Retinal pigment epithelial cell (primary cell): Measurements from ENCODE around the gene THNSL1.

Experiments used
- DNase-seq: peaks from one replicate; pipeline ENCODE4 v3.0.0-alpha.2; 2010; ENCODE audit warnings: low read depth
- H3K4me3 ChIP-seq: 2 replicates; pipeline ENCODE4 v1.5.1; 2011; ENCODE audit warnings: mild to moderate bottlenecking, low read length, control low read depth, moderate library complexity
- CTCF ChIP-seq: conservative IDR thresholded peaks from 2 replicates; pipeline ENCODE4 v1.5.1; 2011; ENCODE audit warnings: low read depth, low read length, control low read depth, inconsistent platforms

Gene THNSL1

GRCh38 chr10:25064401-25064800 lies 48.0 kb downstream of the THNSL1 start:
- no peak for TF ChIP-seq CTCF

DNA sequence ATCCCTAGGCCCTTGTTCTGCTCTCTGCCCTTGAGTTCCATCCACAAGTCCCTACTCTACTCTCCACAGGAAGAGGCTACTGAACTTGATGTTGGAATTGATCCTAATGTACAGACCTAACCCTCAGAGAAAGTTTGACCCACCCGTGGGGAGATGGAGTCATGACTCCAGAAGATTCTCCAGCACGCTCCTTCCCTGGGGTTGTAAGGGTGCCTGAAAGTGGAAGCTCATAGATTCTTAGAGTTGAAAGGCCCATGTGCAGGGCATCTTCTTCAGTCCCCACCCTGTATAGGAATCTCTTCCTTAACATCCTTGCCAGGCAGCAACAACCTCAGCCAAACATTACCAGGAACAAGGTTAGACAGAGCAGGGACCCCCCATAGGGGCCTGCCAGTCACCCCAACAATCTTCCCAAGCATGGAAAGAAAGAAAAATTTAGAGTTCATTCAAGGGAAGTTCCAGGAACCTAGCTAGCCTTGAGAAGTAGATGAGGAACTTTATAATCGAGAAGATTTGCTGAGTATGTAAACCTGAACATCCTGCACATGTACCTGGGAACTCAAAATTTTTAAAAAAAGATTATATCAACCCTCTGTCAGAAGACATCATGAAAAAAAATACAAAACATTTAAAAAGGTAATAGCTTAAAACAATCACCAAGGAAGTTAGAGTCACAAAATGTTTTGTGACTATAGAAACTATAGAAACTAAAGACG lies 49.5 kb downstream of the THNSL1 start:
- no peak for TF ChIP-seq CTCF
- no peak overlapping the region for H3K4me3 ChIP-seq
- DNase-seq = no peak

More at GRCh38 chr10:25064401-25064800, 48.0 kb downstream of the THNSL1 start:
- H3K4me3 ChIP-seq = no peak overlapping the region
- no peak for DNase-seq

DNA sequence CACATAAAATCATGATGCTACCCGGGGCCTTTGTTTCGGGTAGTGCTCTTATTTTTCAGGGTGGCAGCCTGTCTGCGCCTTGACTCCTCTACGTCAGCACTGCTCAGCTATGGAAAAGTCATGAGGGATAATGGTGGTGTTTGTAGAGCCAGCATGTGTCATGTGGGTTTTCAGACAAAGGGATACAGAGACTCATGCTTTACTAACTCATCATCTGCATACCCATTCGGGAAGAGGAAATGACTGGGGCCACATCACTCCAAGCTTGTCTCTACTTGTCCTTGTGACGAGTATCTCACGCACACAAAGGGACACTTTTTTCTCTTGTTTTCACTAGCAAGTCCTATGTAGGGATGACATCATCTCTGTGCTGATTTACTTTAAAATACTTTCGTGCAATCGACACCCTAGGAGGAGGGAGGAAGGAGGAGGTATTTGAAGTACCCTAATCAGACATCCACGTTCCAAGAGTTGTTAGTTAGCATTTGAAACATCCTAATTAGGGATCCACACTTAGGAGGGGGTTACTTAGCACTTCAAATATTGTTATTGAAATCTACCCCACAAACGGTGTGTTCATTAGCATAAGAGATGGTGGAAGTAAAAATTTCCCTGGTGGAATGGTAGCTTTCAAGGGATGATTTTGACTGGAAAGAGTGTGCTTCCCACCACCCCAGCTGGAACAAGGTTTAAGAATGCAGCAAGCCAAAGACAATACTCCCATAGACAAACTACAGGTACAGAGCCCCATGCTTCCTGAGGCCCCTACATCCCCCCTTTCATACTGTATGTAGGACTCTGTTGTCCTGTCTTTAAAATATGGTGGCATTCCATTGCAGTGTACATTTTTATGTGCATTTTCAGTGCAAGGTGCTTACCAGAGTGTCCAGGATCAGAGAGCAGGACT lies 52.0 kb downstream of the THNSL1 start:
- no peak overlapping the region for H3K4me3 ChIP-seq
- no peak for TF ChIP-seq CTCF
- no peak for DNase-seq

DNA sequence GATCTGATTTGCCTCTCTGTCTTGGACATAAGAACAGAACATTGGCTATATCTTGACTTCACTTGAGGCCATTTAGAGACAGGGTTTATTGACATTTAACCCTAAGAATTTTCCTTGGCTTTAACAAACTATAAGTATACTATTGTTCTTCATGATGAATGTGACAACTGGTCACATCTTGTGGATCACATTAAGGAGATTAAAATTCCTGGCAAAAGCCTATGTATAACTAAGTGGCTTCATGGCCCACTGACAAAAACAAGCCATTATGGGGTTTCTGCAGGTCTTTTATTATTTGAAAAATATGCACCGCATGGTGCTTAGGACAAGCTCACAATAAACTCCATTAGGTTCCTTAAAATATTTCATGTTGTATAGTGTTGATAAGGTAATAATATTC lies 54.8 kb downstream of the THNSL1 start:
- DNase-seq = peak; percentile 23
- H3K4me3 ChIP-seq = no peak overlapping the region
- no peak for TF ChIP-seq CTCF

DNA sequence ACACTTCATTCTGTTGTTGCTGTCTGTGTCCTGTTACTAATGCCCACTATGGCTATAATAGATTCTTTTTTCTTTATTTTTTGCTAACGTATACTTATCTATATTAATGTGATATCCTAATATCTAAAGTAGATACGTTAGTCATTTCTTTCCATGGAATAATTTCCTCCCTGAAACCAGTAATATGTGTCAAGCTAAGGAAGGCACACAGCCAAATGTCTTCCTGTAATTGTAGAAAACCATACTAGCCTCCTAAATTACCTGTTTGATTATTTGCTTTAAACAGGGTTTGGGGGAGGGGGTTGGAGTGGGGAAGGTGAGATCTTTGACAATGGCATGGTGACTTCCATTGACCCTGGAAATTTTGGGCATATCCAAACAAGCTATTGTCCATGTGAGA lies 56.4 kb downstream of the THNSL1 start:
- no peak overlapping the region for H3K4me3 ChIP-seq
- no peak for DNase-seq
- no peak for TF ChIP-seq CTCF

- H3K4me3 ChIP-seq = no peak overlapping the region
- no peak for DNase-seq
- TF ChIP-seq CTCF = no peak
These were observed 59.4 kb downstream of the THNSL1 start for GRCh38 chr10:25075825-25076224.
